GM10266 (cell line): ENCODE data around the gene RAB4B.
"Not testable (repeated sequence)": the region's sequence is repeated elsewhere in the genome, so short reads cannot be mapped to it uniquely, and the experiment has no call there.

ENCODE experiments used
- DNase-seq: peaks from one replicate; pipeline ENCODE4 v3.0.0; 2012; ENCODE audit errors: extremely low spot score
- TF ChIP-seq, protein P1 (sequence below): IDR thresholded peaks from 2 replicates; pipeline ENCODE4 v1.5.1; 2012; ENCODE audit warnings: mild to moderate bottlenecking, low read depth; ENCODE audit not compliant: control insufficient read depth, insufficient read depth; ENCODE audit errors: missing control alignments

RAB4B gene

DNA sequence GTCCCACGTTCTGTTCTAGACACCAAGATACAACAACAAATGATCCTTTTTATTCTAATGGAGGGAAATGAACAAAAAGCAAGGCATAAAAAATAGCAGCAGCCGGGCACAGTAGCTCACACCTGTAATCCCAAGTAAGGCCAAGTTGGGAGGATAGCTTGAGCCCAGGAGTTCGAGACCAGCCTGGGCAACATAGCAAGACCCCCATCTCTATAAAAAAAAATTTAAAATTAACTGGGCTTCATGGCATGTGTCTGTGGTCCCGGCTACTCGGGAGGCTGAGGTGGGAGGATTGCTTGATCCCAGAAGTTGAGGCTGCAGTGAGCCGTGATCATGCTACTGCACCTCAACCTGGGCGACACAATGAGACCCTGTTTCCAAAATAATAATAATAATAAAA, 1.7 kb upstream of the RAB4B start:
- no peak for DNase-seq
- TF ChIP-seq, protein P1, sequence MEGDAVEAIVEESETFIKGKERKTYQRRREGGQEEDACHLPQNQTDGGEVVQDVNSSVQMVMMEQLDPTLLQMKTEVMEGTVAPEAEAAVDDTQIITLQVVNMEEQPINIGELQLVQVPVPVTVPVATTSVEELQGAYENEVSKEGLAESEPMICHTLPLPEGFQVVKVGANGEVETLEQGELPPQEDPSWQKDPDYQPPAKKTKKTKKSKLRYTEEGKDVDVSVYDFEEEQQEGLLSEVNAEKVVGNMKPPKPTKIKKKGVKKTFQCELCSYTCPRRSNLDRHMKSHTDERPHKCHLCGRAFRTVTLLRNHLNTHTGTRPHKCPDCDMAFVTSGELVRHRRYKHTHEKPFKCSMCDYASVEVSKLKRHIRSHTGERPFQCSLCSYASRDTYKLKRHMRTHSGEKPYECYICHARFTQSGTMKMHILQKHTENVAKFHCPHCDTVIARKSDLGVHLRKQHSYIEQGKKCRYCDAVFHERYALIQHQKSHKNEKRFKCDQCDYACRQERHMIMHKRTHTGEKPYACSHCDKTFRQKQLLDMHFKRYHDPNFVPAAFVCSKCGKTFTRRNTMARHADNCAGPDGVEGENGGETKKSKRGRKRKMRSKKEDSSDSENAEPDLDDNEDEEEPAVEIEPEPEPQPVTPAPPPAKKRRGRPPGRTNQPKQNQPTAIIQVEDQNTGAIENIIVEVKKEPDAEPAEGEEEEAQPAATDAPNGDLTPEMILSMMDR, result no peak

DNA sequence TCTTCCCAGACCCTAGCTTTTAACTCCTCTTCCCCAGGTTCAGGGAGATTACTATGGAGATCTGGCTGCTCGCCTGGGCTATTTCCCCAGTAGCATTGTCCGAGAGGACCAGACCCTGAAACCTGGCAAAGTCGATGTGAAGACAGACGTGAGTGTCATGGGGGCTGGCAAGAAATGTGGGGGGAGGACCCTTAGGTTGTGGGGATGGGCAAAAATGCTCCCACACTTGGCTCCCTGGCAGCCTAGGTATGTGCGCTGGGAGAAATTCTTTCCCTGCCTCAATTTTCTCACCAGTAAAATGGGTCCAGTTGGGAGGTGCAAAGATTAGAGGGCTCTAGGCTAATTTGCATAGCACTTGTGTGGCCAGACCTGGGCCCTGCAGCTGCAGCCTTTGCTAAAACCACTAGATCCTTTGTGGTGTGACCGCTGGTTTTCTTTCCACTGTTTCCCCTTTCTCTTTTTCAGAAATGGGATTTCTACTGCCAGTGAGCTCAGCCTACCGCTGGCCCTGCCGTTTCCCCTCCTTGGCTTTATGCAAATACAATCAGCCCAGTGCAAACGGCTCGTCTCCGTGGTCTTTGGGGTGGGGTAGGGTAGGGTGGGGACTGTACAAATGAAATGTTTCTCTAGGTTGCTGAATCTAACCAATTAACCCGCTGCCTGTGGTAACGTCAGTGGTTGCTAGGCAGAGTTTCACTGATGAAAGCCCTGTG, 959 bp upstream of the RAB4B start:
- TF ChIP-seq, protein P1, result no peak
- peak; percentile 87 for DNase-seq

DNA sequence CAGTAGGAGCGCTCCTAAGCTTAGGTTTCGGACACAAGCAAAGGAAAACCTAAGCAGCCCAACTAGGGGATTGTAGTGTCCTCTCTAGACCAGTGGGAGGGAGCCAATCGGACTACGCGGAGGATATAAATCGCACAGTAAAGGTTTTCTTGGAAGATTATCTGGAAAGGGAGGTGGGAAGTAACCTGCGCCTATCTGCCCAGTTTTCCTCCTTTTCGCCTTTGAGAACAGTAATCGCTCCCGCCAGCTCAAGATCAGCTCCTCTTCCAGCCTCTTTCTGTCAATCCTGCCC, 456 bp upstream of the RAB4B start:
- DNase-seq, result no peak
- TF ChIP-seq, protein P1, result no peak

DNA sequence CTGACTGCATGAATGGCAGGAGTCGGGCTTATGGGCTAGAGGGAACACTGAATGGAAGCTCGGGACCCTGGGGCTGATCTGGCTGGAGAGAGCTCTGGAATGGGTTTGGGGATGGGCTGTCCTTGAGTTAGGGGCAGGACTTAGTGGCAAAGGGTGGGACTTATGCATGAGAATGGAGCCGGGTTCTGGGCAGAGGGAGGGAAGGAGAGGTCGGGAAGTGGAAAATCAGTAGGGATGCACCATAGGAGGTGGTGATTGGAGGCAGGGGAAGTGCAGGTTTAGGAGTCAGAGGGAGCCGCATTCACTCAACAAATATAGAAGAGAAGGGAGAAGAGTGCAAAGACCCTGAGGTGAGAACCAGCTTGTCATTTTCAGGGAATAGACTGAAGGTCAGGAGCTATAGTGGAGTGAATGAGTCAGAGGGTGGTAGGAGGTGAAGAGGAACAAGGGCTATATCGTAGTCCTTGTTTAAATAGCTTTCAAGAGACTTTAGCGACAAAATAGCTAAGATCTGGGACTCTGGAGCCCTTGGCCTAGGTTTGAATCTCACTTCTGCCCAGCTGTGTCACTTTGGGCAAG, 748 bp downstream of the RAB4B start:
- DNase-seq, result no peak
- TF ChIP-seq, protein P1, result no peak

DNA sequence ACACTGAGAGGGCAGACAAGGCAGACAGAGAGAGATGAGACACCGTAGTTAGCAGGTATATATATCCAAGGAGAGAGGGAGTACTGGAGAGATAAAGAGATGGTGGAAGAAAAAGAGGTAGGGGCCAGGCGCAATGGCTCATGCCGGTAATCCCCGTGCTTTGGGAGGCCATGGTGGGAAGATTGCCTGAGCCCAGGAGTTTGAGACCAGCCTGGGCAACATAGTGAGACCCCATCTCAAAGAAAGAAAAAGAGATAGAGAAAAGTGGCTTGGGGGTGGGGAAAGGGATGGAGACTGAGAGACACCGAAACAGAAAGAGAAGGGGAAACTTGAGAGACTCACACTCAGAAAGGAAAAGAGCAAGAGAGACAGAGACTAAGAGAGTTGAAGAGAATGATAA, 2.5 kb downstream of the RAB4B start:
- TF ChIP-seq, protein P1, result no peak
- DNase-seq, result no peak

DNA sequence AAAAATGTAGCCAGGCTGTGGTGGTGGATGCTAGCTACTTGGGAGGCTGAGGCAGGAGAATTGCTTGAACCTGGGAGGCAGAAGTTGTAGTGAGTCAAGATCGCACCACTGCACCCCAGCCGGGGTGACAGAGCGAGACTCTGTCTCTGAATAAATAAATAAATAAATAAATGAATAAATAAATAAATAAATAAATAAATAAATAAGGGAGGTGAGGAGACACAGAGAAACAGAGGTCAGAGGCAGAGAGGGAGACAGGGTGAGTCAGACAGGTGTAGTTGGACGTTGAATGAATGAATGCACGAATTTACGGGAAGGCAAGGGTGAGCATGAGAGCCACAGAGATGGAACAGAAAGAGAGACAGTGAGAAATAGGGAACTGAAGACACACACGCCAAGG, 3.1 kb downstream of the RAB4B start:
- TF ChIP-seq, protein P1, result no peak
- DNase-seq, result no peak

DNA sequence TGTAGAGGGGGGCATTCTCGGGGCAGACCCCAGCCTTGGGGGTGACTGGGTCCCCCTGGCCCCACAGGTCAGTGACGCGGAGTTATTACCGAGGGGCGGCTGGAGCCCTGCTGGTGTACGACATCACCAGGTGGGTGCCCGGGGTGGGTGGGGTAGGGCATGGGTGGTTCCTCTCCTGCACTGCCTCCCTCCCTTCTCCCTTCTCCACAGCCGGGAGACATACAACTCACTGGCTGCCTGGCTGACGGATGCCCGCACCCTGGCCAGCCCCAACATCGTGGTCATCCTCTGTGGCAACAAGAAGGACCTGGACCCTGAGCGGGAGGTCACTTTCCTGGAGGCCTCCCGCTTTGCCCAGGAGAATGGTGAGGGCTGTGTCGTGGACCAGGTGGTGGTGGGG, 5.7 kb downstream of the RAB4B start:
- TF ChIP-seq, protein P1, result no peak
- DNase-seq, result no peak

DNA sequence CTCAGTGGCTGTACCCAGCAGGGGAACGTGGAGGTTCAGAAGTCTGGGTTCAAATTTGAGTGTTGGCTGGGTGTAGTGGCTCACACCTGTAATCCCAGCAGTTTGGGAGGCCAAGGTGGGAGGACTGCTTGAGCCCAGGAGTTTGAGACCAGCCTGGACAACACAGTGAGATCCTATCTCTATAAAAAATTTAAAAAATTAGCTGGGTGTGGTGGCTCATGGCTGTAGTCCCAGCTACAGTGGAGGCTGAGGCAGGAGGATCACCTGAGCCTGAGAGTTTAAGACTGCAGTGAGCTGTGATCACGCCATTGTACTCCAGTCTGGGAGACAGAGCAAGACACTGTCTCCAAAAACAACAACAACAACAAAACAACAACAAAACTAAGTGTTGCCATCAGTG, 6.1 kb downstream of the RAB4B start:
- not testable (repeated sequence) for DNase-seq
